Measurements from ENCODE around the gene RNU6-8. TPM values are rescaled to one million over a fixed set of nuclear protein-coding genes. Genes with fewer than 3 reads are reported as not detected.
A peak's percentile ranks its signal among the peaks of the same experiment; 100 is the strongest.

The RNU6-8 gene
- polyA plus RNA-seq, 2 of the 4 experiments (the other 2 are of a cell fraction) = not detected

GRCh38 chr14:32230181-32230580 is 27.1 kb upstream of the RNU6-8 start:
- ChIA-PET CTCF (interaction anchor here (1.0 to 1.5 kb wide), 8 partner anchors 15 to 304 kb away, joined by 3 to 4 read pairs (median 3); no protein-coding TSS in a partner anchor), POLR2A (interaction anchor here (1.7 kb wide), 1 partner anchor 154 kb away, joined by 4 read pairs; no protein-coding TSS in a partner anchor)
- peaks cover 33% of the 10 kb centered on the region for H3K4me1 ChIP-seq
- H3K9me3 ChIP-seq = 0 out of 3 replicates have a peak, but pooled peaks cover 4% of the 10 kb centered on the region
- H3K4me2 ChIP-seq = peak overlapping the region; percentile 61
- no peak overlapping the region for H3K4me3 ChIP-seq
- H3K27ac ChIP-seq = peak overlapping the region; percentile 56 to 74
- no peak for FAIRE-seq
- DNase-seq (ENCODE audit: low read depth in 1 of 2, low spot score in 1 of 2) = peak; percentile 43 to 69
- WGBS (ENCODE audit: missing lambda C conversion rate) = 6% methylated on average over 3 of the region's 3 CpGs
- ATAC-seq = peak; percentile 88 to 89
- no peak for TF ChIP-seq FOXS1 (CRISPR knock-in tag; IDR thresholded peaks at IDR 0.05)
- TF ChIP-seq GATA3 (IDR thresholded peaks at IDR 0.05; ENCODE audit: borderline replicate concordance) = peak; percentile 38; the same call in 1 of the 2 replicates
- TF ChIP-seq NFE2L2 (conservative IDR thresholded peaks at IDR 0.05; ENCODE audit: low read length) = no peak
- no peak for TF ChIP-seq HEYL (CRISPR knock-in tag; IDR thresholded peaks at IDR 0.05)
- TF ChIP-seq, protein P1, sequence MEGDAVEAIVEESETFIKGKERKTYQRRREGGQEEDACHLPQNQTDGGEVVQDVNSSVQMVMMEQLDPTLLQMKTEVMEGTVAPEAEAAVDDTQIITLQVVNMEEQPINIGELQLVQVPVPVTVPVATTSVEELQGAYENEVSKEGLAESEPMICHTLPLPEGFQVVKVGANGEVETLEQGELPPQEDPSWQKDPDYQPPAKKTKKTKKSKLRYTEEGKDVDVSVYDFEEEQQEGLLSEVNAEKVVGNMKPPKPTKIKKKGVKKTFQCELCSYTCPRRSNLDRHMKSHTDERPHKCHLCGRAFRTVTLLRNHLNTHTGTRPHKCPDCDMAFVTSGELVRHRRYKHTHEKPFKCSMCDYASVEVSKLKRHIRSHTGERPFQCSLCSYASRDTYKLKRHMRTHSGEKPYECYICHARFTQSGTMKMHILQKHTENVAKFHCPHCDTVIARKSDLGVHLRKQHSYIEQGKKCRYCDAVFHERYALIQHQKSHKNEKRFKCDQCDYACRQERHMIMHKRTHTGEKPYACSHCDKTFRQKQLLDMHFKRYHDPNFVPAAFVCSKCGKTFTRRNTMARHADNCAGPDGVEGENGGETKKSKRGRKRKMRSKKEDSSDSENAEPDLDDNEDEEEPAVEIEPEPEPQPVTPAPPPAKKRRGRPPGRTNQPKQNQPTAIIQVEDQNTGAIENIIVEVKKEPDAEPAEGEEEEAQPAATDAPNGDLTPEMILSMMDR (IDR thresholded peaks at IDR 0.05) = peak; percentile 25; the same call in 2 of the 3 replicates
- TF ChIP-seq CHD2 (IDR thresholded peaks at IDR 0.05; ENCODE audit: low read length, partially characterized antibody) = no peak
- TF ChIP-seq RFX5 (IDR thresholded peaks at IDR 0.05) = no peak
- TF ChIP-seq ZFP36 (IDR thresholded peaks at IDR 0.05; ENCODE audit: borderline replicate concordance, partially characterized antibody) = no peak
- no peak for TF ChIP-seq KDM5A (IDR thresholded peaks at IDR 0.05)
- no peak for TF ChIP-seq BHLHE40 (IDR thresholded peaks at IDR 0.05; ENCODE audit: low read depth, low read length)
- TF ChIP-seq, protein P2, sequence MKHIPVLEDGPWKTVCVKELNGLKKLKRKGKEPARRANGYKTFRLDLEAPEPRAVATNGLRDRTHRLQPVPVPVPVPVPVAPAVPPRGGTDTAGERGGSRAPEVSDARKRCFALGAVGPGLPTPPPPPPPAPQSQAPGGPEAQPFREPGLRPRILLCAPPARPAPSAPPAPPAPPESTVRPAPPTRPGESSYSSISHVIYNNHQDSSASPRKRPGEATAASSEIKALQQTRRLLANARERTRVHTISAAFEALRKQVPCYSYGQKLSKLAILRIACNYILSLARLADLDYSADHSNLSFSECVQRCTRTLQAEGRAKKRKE (CRISPR knock-in tag; IDR thresholded peaks at IDR 0.05; ENCODE audit: low read depth) = no peak
- TF ChIP-seq ZSCAN20 (CRISPR knock-in tag; IDR thresholded peaks at IDR 0.05) = no peak
- no peak for TF ChIP-seq CHD4 (IDR thresholded peaks at IDR 0.05; ENCODE audit: borderline replicate concordance)
- TF ChIP-seq POLR2AphosphoS2 (conservative IDR thresholded peaks at IDR 0.05; ENCODE audit: low read length) = no peak
- no peak for TF ChIP-seq ESRRA (IDR thresholded peaks at IDR 0.05; ENCODE audit: borderline replicate concordance, low read length)
- TF ChIP-seq TP53 (CRISPR knock-in tag; IDR thresholded peaks at IDR 0.05) = no peak
- TF ChIP-seq EHF (CRISPR knock-in tag; IDR thresholded peaks at IDR 0.05) = no peak
- no peak for TF ChIP-seq TFCP2L1 (CRISPR knock-in tag; IDR thresholded peaks at IDR 0.05)
- no peak for TF ChIP-seq HOXA7 (CRISPR knock-in tag; IDR thresholded peaks at IDR 0.05)
- TF ChIP-seq MAFK (IDR thresholded peaks at IDR 0.05; ENCODE audit: partially characterized antibody) = peak; percentile 80
- no peak for TF ChIP-seq POLR2A (IDR thresholded peaks at IDR 0.05; ENCODE audit: low read length)
- no peak for TF ChIP-seq ZNF302 (CRISPR knock-in tag; IDR thresholded peaks at IDR 0.05)
- no peak for TF ChIP-seq CBX8 (IDR thresholded peaks at IDR 0.05)
- 0 out of 5 replicates have a peak, but pooled peaks of 1 of the 2 experiments have one; percentile 19 for TF ChIP-seq EP300 (IDR thresholded peaks at IDR 0.05)
- peak; percentile 52 to 54 for TF ChIP-seq RAD21 (conservative IDR thresholded peaks at IDR 0.05 in 1 of 2, IDR thresholded peaks at IDR 0.05 in 1 of 2)
- no peak for TF ChIP-seq ELK1 (IDR thresholded peaks at IDR 0.05; ENCODE audit: low read depth, low read length)
- no peak for TF ChIP-seq RARB (CRISPR knock-in tag; IDR thresholded peaks at IDR 0.05)
- TF ChIP-seq CBX2 (IDR thresholded peaks at IDR 0.05; ENCODE audit: borderline replicate concordance, low read depth) = no peak
- TF ChIP-seq MAZ (IDR thresholded peaks at IDR 0.05; ENCODE audit: borderline replicate concordance, low read depth, low read length) = no peak
- TF ChIP-seq PHF8 (IDR thresholded peaks at IDR 0.05; ENCODE audit: borderline replicate concordance, low read depth) = no peak
- no peak for TF ChIP-seq HOXB13 (CRISPR knock-in tag; IDR thresholded peaks at IDR 0.05; ENCODE audit: low read depth)
- peak in 1 of 2 experiments; percentile 46; a peak in 1 of 4 replicates for TF ChIP-seq CEBPB (IDR thresholded peaks at IDR 0.05)
- TF ChIP-seq, protein P3, sequence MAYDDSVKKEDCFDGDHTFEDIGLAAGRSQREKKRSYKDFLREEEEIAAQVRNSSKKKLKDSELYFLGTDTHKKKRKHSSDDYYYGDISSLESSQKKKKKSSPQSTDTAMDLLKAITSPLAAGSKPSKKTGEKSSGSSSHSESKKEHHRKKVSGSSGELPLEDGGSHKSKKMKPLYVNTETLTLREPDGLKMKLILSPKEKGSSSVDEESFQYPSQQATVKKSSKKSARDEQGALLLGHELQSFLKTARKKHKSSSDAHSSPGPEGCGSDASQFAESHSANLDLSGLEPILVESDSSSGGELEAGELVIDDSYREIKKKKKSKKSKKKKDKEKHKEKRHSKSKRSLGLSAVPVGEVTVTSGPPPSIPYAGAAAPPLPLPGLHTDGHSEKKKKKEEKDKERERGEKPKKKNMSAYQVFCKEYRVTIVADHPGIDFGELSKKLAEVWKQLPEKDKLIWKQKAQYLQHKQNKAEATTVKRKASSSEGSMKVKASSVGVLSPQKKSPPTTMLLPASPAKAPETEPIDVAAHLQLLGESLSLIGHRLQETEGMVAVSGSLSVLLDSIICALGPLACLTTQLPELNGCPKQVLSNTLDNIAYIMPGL (CRISPR knock-in tag; IDR thresholded peaks at IDR 0.05; ENCODE audit: borderline replicate concordance) = no peak
- TF ChIP-seq JUNB (IDR thresholded peaks at IDR 0.05) = peak; percentile 61
- no peak for TF ChIP-seq RCOR1 (IDR thresholded peaks at IDR 0.05; ENCODE audit: low read depth, low read length)
- no peak for TF ChIP-seq BCL3 (IDR thresholded peaks at IDR 0.05)
- TF ChIP-seq FOSB (CRISPR knock-in tag; IDR thresholded peaks at IDR 0.05) = no peak
- no peak for TF ChIP-seq NR3C1 (IDR thresholded peaks at IDR 0.05)

Data from A549 (cell line).